Thymus (tissue), 2 donors: ENCODE measurements around the gene CD52. TPM values are rescaled to one million over a fixed set of nuclear protein-coding genes. Genes with fewer than 3 reads are reported as not detected.

ENCODE experiments used
- polyA plus RNA-seq: library from polyadenylated mRNA; stranded (reverse); fragments of 200-250 nt; gene quantifications from one replicate; pipeline ENCODE4 v1.2.3, GENCODE V29; 2013
- total RNA-seq: library from RNA; stranded (reverse); fragments of 120-200 nt; gene quantifications from one replicate; pipeline ENCODE4 v1.2.4, GENCODE V29; 2013
- donor health status: healthy.

Gene CD52
- total and polyA plus RNA-seq, 2 donors = 1,020 to 1,113 TPM

Other genes with a start within 250 kb of the CD52 start
- 11.9 TPM for gene PDIK1L, start 206.1 kb upstream of the CD52 start, total RNA-seq
- 6.1 TPM for gene PDIK1L, start 206.1 kb upstream of the CD52 start, polyA plus RNA-seq
- gene FAM110D, start 158.9 kb upstream of the CD52 start, total RNA-seq = 0.38 TPM
- gene FAM110D, start 158.9 kb upstream of the CD52 start, polyA plus RNA-seq = 2.4 TPM
- not detected for gene C1orf232, start 149.0 kb upstream of the CD52 start, total RNA-seq
- not detected for gene C1orf232, start 149.0 kb upstream of the CD52 start, polyA plus RNA-seq
- gene ZNF593, start 148.1 kb upstream of the CD52 start, total RNA-seq = 17.4 TPM
- 79.0 TPM for gene ZNF593, start 148.1 kb upstream of the CD52 start, polyA plus RNA-seq
- gene ZNF593OS, start 146.1 kb upstream of the CD52 start, total RNA-seq = not detected
- 0.87 TPM for gene ZNF593OS, start 146.1 kb upstream of the CD52 start, polyA plus RNA-seq
- 1.1 TPM for gene CNKSR1, start 140.5 kb upstream of the CD52 start, total RNA-seq
- gene CNKSR1, start 140.5 kb upstream of the CD52 start, polyA plus RNA-seq = 9.5 TPM
- not detected for gene CATSPER4, start 127.4 kb upstream of the CD52 start, total RNA-seq
- gene CATSPER4, start 127.4 kb upstream of the CD52 start, polyA plus RNA-seq = 0.07 TPM
- gene CEP85, start 83.8 kb upstream of the CD52 start, total RNA-seq = 18.7 TPM
- gene CEP85, start 83.8 kb upstream of the CD52 start, polyA plus RNA-seq = 9.7 TPM
- gene SH3BGRL3, start 37.9 kb upstream of the CD52 start, total RNA-seq = 43.3 TPM
- gene SH3BGRL3, start 37.9 kb upstream of the CD52 start, polyA plus RNA-seq = 261 TPM
- gene UBXN11, start 11.3 kb upstream of the CD52 start, total RNA-seq = 12.7 TPM
- gene UBXN11, start 11.3 kb upstream of the CD52 start, polyA plus RNA-seq = 42.7 TPM
- 0.76 TPM for gene CRYBG2, start 36.2 kb downstream of the CD52 start, total RNA-seq
- 7.3 TPM for gene CRYBG2, start 36.2 kb downstream of the CD52 start, polyA plus RNA-seq
- 0.57 TPM for gene ZNF683, start 54.8 kb downstream of the CD52 start, total RNA-seq
- 2.1 TPM for gene ZNF683, start 54.8 kb downstream of the CD52 start, polyA plus RNA-seq
- under 0.01 TPM for gene LIN28A, start 92.9 kb downstream of the CD52 start, total RNA-seq
- gene LIN28A, start 92.9 kb downstream of the CD52 start, polyA plus RNA-seq = 0.05 TPM
- 20.3 TPM for gene DHDDS, start 114.4 kb downstream of the CD52 start, total RNA-seq
- 18.4 TPM for gene DHDDS, start 114.4 kb downstream of the CD52 start, polyA plus RNA-seq
- gene HMGN2, start 154.5 kb downstream of the CD52 start, total RNA-seq = 1,167 TPM
- 1,143 TPM for gene HMGN2, start 154.5 kb downstream of the CD52 start, polyA plus RNA-seq
- 36.8 TPM for gene RPS6KA1, start 211.8 kb downstream of the CD52 start, total RNA-seq
- 30.4 TPM for gene RPS6KA1, start 211.8 kb downstream of the CD52 start, polyA plus RNA-seq